ENCODE data around the gene POP4. TPM values are rescaled to one million over a fixed set of nuclear protein-coding genes. Genes with fewer than 3 reads are reported as not detected.

Gene POP4
- total RNA-seq, 1 experiment from 2014 or later: 116 TPM

GRCh38 chr19:29596080-29596727, 9.9 kb upstream of the POP4 start:
- Histone ChIP-seq H3K27me3 (ENCODE audit: control insufficient read depth, insufficient read depth, low read length) (peaks cover 29% of the 10 kb centered on the region), H3K36me3 (ENCODE audit: control insufficient read depth, insufficient read depth, low read length) (no peaks in the 10 kb centered on the region), H3K27ac (ENCODE audit: low read length) (no peak overlapping the region), H3K4me3 (ENCODE audit: low read depth in 2 of 2, low read length in 2 of 2) (no peak overlapping the region), H3K4me1 (ENCODE audit: control insufficient read depth, insufficient read depth, low read length) (no peaks in the 10 kb centered on the region), H3K9me3 (ENCODE audit: control insufficient read depth, insufficient read depth, low read depth, low read length) (no peaks in the 10 kb centered on the region)
- TF ChIP-seq CTCF (IDR thresholded peaks at IDR 0.05) (no peak), SIN3A (IDR thresholded peaks at IDR 0.05; ENCODE audit: borderline replicate concordance, insufficient read depth, low read depth, low read length) (no peak), POLR2AphosphoS5 (IDR thresholded peaks at IDR 0.05; ENCODE audit: low read depth, low read length) (no peak), REST (IDR thresholded peaks at IDR 0.05; ENCODE audit: insufficient read depth in 1 of 2, low read depth in 2 of 2, low read length in 1 of 2) (no peak), TCF7L2 (IDR thresholded peaks at IDR 0.05; ENCODE audit: low read depth, low read length) (no peak)
- DNase-seq (ENCODE audit: low read depth, low spot score) (no peak), ATAC-seq (no peak)
- intact Hi-C loops (cut with micrococcal nuclease; ENCODE audit: unreplicated experiment): loop anchor here (5.0 kb wide), 1 partner anchor 714 kb away; no protein-coding TSS in a partner anchor
- no TSS peak for BruUV-seq (replicated peaks)
- POLR2A ChIA-PET: no interaction called here
- CTCF ChIA-PET: no interaction called here
- in situ Hi-C loops (cut with HindIII; ENCODE audit: low pct_unique_long_range_greater_than_20kb, low sequenced_read_pairs): no loop called here

- no peaks in the 10 kb centered on the region for H3K4me1 ChIP-seq (ENCODE audit: control insufficient read depth, insufficient read depth, low read length)
- H3K4me3 ChIP-seq (ENCODE audit: low read depth in 2 of 2, low read length in 2 of 2): no peak overlapping the region
- BruUV-seq (replicated peaks): no TSS peak
- intact Hi-C loops (cut with micrococcal nuclease; ENCODE audit: unreplicated experiment) (loop anchor here (5.0 kb wide), 1 partner anchor 715 kb away; no protein-coding TSS in a partner anchor), in situ Hi-C loops (cut with HindIII; ENCODE audit: low pct_unique_long_range_greater_than_20kb, low sequenced_read_pairs) (no loop called here)
- H3K9me3 ChIP-seq (ENCODE audit: control insufficient read depth, insufficient read depth, low read depth, low read length): no peaks in the 10 kb centered on the region
- peak; percentile 73; the same call in 1 of the 2 replicates for ATAC-seq
- TF ChIP-seq POLR2AphosphoS5 (IDR thresholded peaks at IDR 0.05; ENCODE audit: low read depth, low read length) (no peak), CTCF (IDR thresholded peaks at IDR 0.05) (peak; percentile 75)
- peaks cover 22% of the 10 kb centered on the region for H3K27me3 ChIP-seq (ENCODE audit: control insufficient read depth, insufficient read depth, low read length)
- ChIA-PET POLR2A (interaction anchor here (0.6 kb wide), 1 partner anchor 8 kb away, joined by 4 read pairs; no protein-coding TSS in a partner anchor), CTCF (interaction anchor here (0.6 to 1.5 kb wide), 3 partner anchors 129 to 1135 kb away, joined by 3 to 4 read pairs (median 3); no protein-coding TSS in a partner anchor)
- DNase-seq (ENCODE audit: low read depth, low spot score): peak; percentile 33
- H3K36me3 ChIP-seq (ENCODE audit: control insufficient read depth, insufficient read depth, low read length): no peaks in the 10 kb centered on the region
- no peak overlapping the region for H3K27ac ChIP-seq (ENCODE audit: low read length)
Measured at GRCh38 chr19:29596885-29597525, 9.1 kb upstream of the POP4 start.

Data from Panc1 (cell line).